Panc1 (cell line): ENCODE data around the gene KNCN. TPM values are rescaled to one million over a fixed set of nuclear protein-coding genes. Genes with fewer than 3 reads are reported as not detected.

Source experiments
- ATAC-seq: fragments of 200-7000 bp; cut with Tn5 transposase; 2 replicates; pipeline ENCODE4 v1.9.1; 2020; ENCODE audit warnings: mild to moderate bottlenecking, moderate library complexity
- BruUV-seq: library from RNA; stranded (reverse); fragments of 400-500 nt; replicated peaks from 2 replicates; lab custom pipeline; 2021; lab: Mats Ljungman, UMichigan
- CTCF ChIA-PET: fragments of 300-600 bp; sonication (Branson Sonifier 250); formaldehyde crosslinking; loops from one replicate; lab custom pipeline; 2022; ENCODE audit warnings: antibody characterized with exemption; lab: Charles Lee
- POLR2A ChIA-PET: fragments of 300-600 bp; sonication (Branson Sonifier 250); formaldehyde crosslinking; loops from one replicate; lab custom pipeline; 2022; ENCODE audit warnings: antibody characterized with exemption; lab: Charles Lee
- DNase-seq: peaks from one replicate; pipeline ENCODE4 v3.0.0-alpha.2; 2010; ENCODE audit warnings: low read depth, low spot score
- H3K27ac ChIP-seq: 2 replicates; pipeline ENCODE4 v1.5.1; 2011; ENCODE audit warnings: mild to moderate bottlenecking, low read length, inconsistent platforms
- H3K27me3 ChIP-seq: fragments of 200-500 bp; sonication (Bioruptor generic); 2 replicates; pipeline ENCODE4 v1.6.0; 2014; ENCODE audit warnings: low read length, inconsistent platforms; ENCODE audit not compliant: control insufficient read depth, insufficient read depth
- H3K36me3 ChIP-seq: fragments of 200-500 bp; sonication (Bioruptor generic); 2 replicates; pipeline ENCODE4 v1.5.1; 2014; ENCODE audit warnings: inconsistent platforms, mild to moderate bottlenecking, low read length, moderate library complexity; ENCODE audit not compliant: control insufficient read depth, insufficient read depth
- H3K4me1 ChIP-seq: 2 replicates; pipeline ENCODE4 v1.5.1; 2011; ENCODE audit warnings: inconsistent platforms, mild to moderate bottlenecking, low read length, moderate library complexity; ENCODE audit not compliant: control insufficient read depth, insufficient read depth
- H3K4me3 ChIP-seq, 2 experiments: 2 replicates each; pipeline ENCODE4 v1.5.1; 2011 to 2012; ENCODE audit warnings: low read depth in 2 of 2, low read length in 2 of 2, mild to moderate bottlenecking in 2 of 2, inconsistent platforms in 1 of 2, moderate library complexity in 1 of 2
- H3K9me3 ChIP-seq: fragments of 200-500 bp; sonication (Bioruptor generic); 2 replicates; pipeline ENCODE4 v1.5.1; 2014; ENCODE audit warnings: low read depth, mild to moderate bottlenecking, inconsistent platforms, low read length, moderate library complexity; ENCODE audit not compliant: control insufficient read depth, insufficient read depth
- POLR2AphosphoS5 ChIP-seq: IDR thresholded peaks from 2 replicates; pipeline ENCODE4 v1.6.1; 2012; ENCODE audit warnings: mild to moderate bottlenecking, low read depth, low read length, moderate library complexity
- SIN3A ChIP-seq: IDR thresholded peaks from 2 replicates; pipeline ENCODE4 v1.6.1; 2012; ENCODE audit warnings: low read depth, mild to moderate bottlenecking, low read length, moderate library complexity, borderline replicate concordance; ENCODE audit not compliant: insufficient read depth
- TCF7L2 ChIP-seq: IDR thresholded peaks from 2 replicates; pipeline ENCODE4 v1.6.1; 2011; ENCODE audit warnings: mild to moderate bottlenecking, low read depth, low read length, inconsistent platforms
- in situ Hi-C: cut with HindIII; loops from 2 replicates; pipeline ENCODE4 v1.10.0; 2016; ENCODE audit warnings: low sequenced_read_pairs, low pct_unique_long_range_greater_than_20kb
- intact Hi-C: fragments of 100-400 bp; cut with micrococcal nuclease; formaldehyde crosslinking; loops from one replicate; pipeline ENCODE4 v1.10.0; 2022; ENCODE audit not compliant: unreplicated experiment
- total RNA-seq: library from RNA; stranded (reverse); gene quantifications from one replicate; pipeline ENCODE4 v1.2.1, GENCODE V29; 2021; ENCODE audit not compliant: unreplicated experiment
- TF ChIP-seq, protein P1 (sequence below), 2 experiments: IDR thresholded peaks; 2 replicates each; pipeline ENCODE4 v1.6.1; 2011 to 2012; ENCODE audit warnings: low read depth in 2 of 2, control low read depth in 1 of 2, low read length in 1 of 2, mild to moderate bottlenecking in 1 of 2, moderate library complexity in 1 of 2; ENCODE audit not compliant: insufficient read depth in 1 of 2
- TF ChIP-seq, protein P2 (sequence below): fragments of 450-650 bp; IDR thresholded peaks from 2 replicates; pipeline ENCODE4 v1.5.1; 2017; ENCODE audit warnings: mild to moderate bottlenecking

Gene KNCN
- total RNA-seq, 1 experiment from 2014 or later = not detected

DNA sequence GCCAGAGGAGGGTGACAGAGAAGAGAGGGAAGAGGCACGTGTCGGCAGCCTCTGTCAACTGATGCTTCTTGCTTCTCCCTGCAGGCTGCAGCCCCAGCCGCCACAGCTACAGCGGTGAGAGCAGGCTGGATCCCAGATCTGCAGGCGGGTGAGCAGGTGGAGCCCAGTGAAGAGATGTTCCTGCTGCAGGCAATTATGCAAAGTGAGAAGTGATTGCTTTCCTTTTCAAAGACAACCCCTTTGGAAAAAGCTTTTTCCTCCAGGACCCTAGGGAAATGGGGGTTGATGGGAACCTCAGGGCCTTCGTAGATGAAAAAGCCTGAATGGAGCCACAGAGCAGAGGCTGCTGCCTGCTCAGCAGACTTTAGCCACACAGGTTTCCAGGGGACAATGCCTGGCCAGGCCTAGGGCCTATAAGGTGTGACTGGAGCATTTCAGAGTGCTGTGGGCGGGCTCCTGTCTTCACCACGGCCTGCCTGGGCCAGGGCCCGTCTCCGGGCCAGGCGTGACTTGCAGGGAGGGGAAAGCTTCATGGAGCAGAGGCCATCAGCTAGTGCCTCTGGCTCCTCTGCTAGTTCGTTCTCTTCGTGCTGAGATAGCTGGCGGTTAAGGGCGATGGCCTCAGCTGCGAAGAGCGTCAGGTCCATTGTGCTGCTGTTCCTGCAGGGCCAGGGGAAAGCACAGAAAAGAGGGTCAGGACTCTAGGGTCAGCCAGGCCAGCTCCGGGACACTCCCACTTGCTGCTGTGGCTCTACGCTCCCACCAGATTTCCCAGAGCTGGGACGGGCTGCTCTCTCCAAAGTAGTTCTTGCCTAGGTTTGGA, 6.9 kb upstream of the KNCN start:
- Histone ChIP-seq H3K9me3 (no peaks in the 10 kb centered on the region), H3K4me1 (no peaks in the 10 kb centered on the region), H3K4me3 (no peak overlapping the region), H3K27ac (no peak overlapping the region), H3K36me3 (no peaks in the 10 kb centered on the region), H3K27me3 (no peaks in the 10 kb centered on the region)
- no TSS peak for BruUV-seq
- intact Hi-C loops = no loop called here
- ChIA-PET POLR2A (no interaction called here), CTCF (no interaction called here)
- no peak for DNase-seq
- no peak for ATAC-seq
- in situ Hi-C loops = no loop called here
- TF ChIP-seq, protein P1, sequence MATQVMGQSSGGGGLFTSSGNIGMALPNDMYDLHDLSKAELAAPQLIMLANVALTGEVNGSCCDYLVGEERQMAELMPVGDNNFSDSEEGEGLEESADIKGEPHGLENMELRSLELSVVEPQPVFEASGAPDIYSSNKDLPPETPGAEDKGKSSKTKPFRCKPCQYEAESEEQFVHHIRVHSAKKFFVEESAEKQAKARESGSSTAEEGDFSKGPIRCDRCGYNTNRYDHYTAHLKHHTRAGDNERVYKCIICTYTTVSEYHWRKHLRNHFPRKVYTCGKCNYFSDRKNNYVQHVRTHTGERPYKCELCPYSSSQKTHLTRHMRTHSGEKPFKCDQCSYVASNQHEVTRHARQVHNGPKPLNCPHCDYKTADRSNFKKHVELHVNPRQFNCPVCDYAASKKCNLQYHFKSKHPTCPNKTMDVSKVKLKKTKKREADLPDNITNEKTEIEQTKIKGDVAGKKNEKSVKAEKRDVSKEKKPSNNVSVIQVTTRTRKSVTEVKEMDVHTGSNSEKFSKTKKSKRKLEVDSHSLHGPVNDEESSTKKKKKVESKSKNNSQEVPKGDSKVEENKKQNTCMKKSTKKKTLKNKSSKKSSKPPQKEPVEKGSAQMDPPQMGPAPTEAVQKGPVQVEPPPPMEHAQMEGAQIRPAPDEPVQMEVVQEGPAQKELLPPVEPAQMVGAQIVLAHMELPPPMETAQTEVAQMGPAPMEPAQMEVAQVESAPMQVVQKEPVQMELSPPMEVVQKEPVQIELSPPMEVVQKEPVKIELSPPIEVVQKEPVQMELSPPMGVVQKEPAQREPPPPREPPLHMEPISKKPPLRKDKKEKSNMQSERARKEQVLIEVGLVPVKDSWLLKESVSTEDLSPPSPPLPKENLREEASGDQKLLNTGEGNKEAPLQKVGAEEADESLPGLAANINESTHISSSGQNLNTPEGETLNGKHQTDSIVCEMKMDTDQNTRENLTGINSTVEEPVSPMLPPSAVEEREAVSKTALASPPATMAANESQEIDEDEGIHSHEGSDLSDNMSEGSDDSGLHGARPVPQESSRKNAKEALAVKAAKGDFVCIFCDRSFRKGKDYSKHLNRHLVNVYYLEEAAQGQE (IDR thresholded peaks at IDR 0.05; ENCODE audit: insufficient read depth in 1 of 2, low read depth in 2 of 2, low read length in 1 of 2) = no peak
- TF ChIP-seq TCF7L2 = no peak
- no peak for TF ChIP-seq POLR2AphosphoS5
- TF ChIP-seq, protein P2, sequence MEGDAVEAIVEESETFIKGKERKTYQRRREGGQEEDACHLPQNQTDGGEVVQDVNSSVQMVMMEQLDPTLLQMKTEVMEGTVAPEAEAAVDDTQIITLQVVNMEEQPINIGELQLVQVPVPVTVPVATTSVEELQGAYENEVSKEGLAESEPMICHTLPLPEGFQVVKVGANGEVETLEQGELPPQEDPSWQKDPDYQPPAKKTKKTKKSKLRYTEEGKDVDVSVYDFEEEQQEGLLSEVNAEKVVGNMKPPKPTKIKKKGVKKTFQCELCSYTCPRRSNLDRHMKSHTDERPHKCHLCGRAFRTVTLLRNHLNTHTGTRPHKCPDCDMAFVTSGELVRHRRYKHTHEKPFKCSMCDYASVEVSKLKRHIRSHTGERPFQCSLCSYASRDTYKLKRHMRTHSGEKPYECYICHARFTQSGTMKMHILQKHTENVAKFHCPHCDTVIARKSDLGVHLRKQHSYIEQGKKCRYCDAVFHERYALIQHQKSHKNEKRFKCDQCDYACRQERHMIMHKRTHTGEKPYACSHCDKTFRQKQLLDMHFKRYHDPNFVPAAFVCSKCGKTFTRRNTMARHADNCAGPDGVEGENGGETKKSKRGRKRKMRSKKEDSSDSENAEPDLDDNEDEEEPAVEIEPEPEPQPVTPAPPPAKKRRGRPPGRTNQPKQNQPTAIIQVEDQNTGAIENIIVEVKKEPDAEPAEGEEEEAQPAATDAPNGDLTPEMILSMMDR = no peak
- no peak for TF ChIP-seq SIN3A

DNA sequence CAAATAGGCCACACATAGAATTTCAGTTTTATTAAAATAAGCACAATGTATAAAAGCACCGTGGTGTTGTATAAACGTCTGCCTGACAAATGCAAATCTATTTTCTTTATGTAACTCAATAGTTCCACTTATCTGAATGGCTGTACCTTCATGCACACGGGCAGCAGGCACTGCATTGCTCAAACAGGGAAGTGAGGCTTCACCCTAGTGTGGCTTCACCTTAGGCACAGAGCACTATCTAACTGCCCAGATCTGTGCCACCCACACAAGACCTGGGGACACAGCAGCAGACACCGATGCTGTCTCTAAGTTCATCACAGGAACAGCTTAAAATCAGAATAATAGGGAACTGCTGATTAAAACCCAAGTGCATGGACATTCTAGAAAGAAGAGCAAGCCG, 6.0 kb upstream of the KNCN start:
- Histone ChIP-seq H3K27me3 (no peaks in the 10 kb centered on the region), H3K27ac (no peak overlapping the region), H3K4me1 (no peaks in the 10 kb centered on the region), H3K4me3 (no peak overlapping the region), H3K36me3 (no peaks in the 10 kb centered on the region), H3K9me3 (no peaks in the 10 kb centered on the region)
- in situ Hi-C loops = no loop called here
- CTCF ChIA-PET = no interaction called here
- POLR2A ChIA-PET = no interaction called here
- TF ChIP-seq, protein P2 = no peak
- no peak for TF ChIP-seq SIN3A
- no peak for TF ChIP-seq POLR2AphosphoS5
- TF ChIP-seq TCF7L2 = no peak
- TF ChIP-seq, protein P1 (IDR thresholded peaks at IDR 0.05; ENCODE audit: insufficient read depth in 1 of 2, low read depth in 2 of 2, low read length in 1 of 2) = no peak
- intact Hi-C loops = no loop called here
- BruUV-seq = TSS peak; percentile 84
- DNase-seq = no peak
- no peak for ATAC-seq
